Adrenal gland (tissue), 12 donors: ENCODE data around the gene PTAR1. TPM values are rescaled to one million over a fixed set of nuclear protein-coding genes. Genes with fewer than 3 reads are reported as not detected.

Source experiments
- DNase-seq, 7 donors: peaks; one replicate each; pipeline ENCODE4 v3.0.0-alpha.2; 2019 to 2020
- H3K27ac ChIP-seq, 5 donors: fragments of 200-600 bp; sonication (generic) in 4 of 5; 1 replicate in 3 of 5; 2 replicates in 2 of 5; pipeline versions ENCODE4 v1.5.1 to v1.8.0; 2016 to 2020; ENCODE audit warnings: mild to moderate bottlenecking in 1 of 5
- H3K27me3 ChIP-seq: fragments of 200-600 bp; 2 replicates; pipeline ENCODE4 v1.8.0; 2021
- H3K36me3 ChIP-seq, 2 donors: fragments of 200-600 bp; replicated peaks in 1 of 2; 1 replicate in 1 of 2; 2 replicates in 1 of 2; pipeline versions ENCODE4 v1.5.1 to v1.8.0; 2018 to 2022
- H3K4me1 ChIP-seq, 2 donors: fragments of 200-600 bp; replicated peaks in 1 of 2; 1 replicate in 1 of 2; 2 replicates in 1 of 2; pipeline versions ENCODE4 v1.5.1 to v1.8.0; 2018 to 2021
- H3K4me3 ChIP-seq, 4 donors: fragments of 200-600 bp; sonication (generic) in 3 of 4; one replicate each; pipeline ENCODE4 v1.5.1; 2016 to 2018
- H3K9me3 ChIP-seq, 3 donors: fragments of 200-600 bp; sonication (generic) in 1 of 3; replicated peaks in 1 of 3; 1 replicate in 2 of 3; 2 replicates in 1 of 3; pipeline versions ENCODE4 v1.5.1 to v1.8.0; 2016 to 2021
- CTCF ChIP-seq, 6 experiments: fragments of 450-650 bp in 4 of 6; fragments of 200-600 bp in 2 of 6; sonication (generic) in 1 of 6; IDR thresholded peaks; 1 replicate in 5 of 6; 2 replicates in 1 of 6; pipeline versions ENCODE4 v1.5.1 to v1.8.0; 2016 to 2021; ENCODE audit warnings: antibody characterized with exemption in 6 of 6, mild to moderate bottlenecking in 2 of 6, moderate library complexity in 1 of 6
- POLR2A ChIP-seq, 2 donors: fragments of 450-650 bp; IDR thresholded peaks; one replicate each; pipeline ENCODE4 v1.6.1; 2017; ENCODE audit warnings: antibody characterized with exemption in 2 of 2, mild to moderate bottlenecking in 2 of 2, moderate library complexity in 1 of 2
- WGBS, 4 donors: extraction: QIAGEN DNeasy Blood & Tissue Kit in 2 of 4; methylation state at CpG; one replicate each; pipeline versions ENCODE4 v1.1.5 to v1.1.7; 2013 to 2017; 5-methylcytosine and 5-hydroxymethylcytosine counted together
- intact Hi-C, 2 donors: fragments of 100-400 bp; cut with DNase I; formaldehyde crosslinking; loops; one replicate each; pipeline versions ENCODE4 v1.14.1 to v1.15.0; 2022 to 2023
- polyA plus RNA-seq, 3 donors: library from polyadenylated mRNA; stranded (reverse); fragments of 200-250 nt in 2 of 3; fragments of 350-450 nt in 1 of 3; fragmentation: Illumina TruSeq in 1 of 3; extraction: RNeasy Lipid Tissue Mini Kit (QIAGEN cat#74804) in 1 of 3; gene quantifications; one replicate each; pipeline ENCODE4 v1.2.3, GENCODE V29; 2013 to 2014
- total RNA-seq, 9 donors: library from RNA; depleted of rRNA in 4 of 9; stranded (reverse); fragments of >200 nt in 4 of 9; fragments of 120-200 nt in 1 of 9; fragmentation: NEBNext Ultra II Directional in 1 of 9; extraction: Animal tissue kit (Norgen Biotek cat#: 25700) in 1 of 9; gene quantifications; one replicate each; pipeline versions ENCODE4 v1.1.0 to v1.2.4, GENCODE V29; 2013 to 2023
- donor health status: healthy with polysubstance abuse.
- donor health status: Bipolar disorder and iron deficiency.
- donor health status: DM: yes; HTN: yes; CAD: no.
- donor health status: DM: no; HTN: no; CAD: no.
- donor health status: DM: no; HTN: no; CAD: no.
- donor health status: DM: yes; HTN: yes; CAD: no.

The PTAR1 gene
- total and polyA plus RNA-seq, 12 donors: 3.7 to 70.4 (median 37.2) TPM

DNA sequence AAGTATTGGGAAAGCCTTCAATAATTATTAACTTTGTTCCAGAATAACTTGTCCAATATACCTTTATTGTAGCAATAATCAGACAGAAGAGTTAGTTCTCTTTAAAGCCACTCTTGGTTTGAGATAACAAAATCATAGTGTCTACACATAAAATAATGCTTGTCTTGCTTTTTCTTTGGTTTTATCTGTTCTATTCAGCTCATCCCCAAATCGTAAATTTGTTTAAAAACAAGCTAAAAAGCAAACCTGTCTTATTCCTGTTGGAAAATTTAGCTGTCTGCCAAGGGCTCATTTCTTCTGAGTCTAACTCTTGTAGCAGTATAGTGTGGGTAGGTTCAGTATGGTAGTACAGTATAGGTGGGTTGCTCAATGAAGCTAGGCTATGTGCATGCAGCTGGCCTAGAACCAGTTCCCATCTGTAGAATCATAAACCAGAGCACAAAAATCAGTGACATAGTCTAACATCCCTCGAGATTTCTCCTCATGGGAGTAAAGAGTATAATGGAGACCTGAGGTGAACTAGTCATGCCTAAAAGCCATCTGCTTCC lies 69.7 kb downstream of the PTAR1 start:
- no peaks in the 10 kb centered on the region for H3K4me1 ChIP-seq
- 49 to 72% (median 57%) methylated on average over 2 of the region's 2 CpGs for WGBS, 4 donors
- H3K36me3 ChIP-seq: no peaks in the 10 kb centered on the region
- no peak overlapping the region for H3K4me3 ChIP-seq
- no peaks in the 10 kb centered on the region for H3K9me3 ChIP-seq
- no peak for DNase-seq
- intact Hi-C loops: no loop called here
- TF ChIP-seq POLR2A (IDR thresholded peaks at IDR 0.05): no peak
- TF ChIP-seq CTCF (IDR thresholded peaks at IDR 0.05): no peak
- H3K27ac ChIP-seq: no peak overlapping the region
- no peaks in the 10 kb centered on the region for H3K27me3 ChIP-seq

- H3K27me3 ChIP-seq: no peaks in the 10 kb centered on the region
- 67 to 72% (median 71%) methylated on average over 5 of the region's 5 CpGs for WGBS, 4 donors
- H3K4me3 ChIP-seq: no peak overlapping the region
- H3K4me1 ChIP-seq: no peaks in the 10 kb centered on the region
- no peaks in the 10 kb centered on the region for H3K9me3 ChIP-seq
- H3K27ac ChIP-seq: no peak overlapping the region
- intact Hi-C loops: loop anchor here in 1 of 2 donors (5.0 kb wide), 1 partner anchor 38 kb away; no protein-coding TSS in a partner anchor
- TF ChIP-seq POLR2A (IDR thresholded peaks at IDR 0.05): no peak
- TF ChIP-seq CTCF (IDR thresholded peaks at IDR 0.05): no peak
- no peak for DNase-seq
- H3K36me3 ChIP-seq: no peaks in the 10 kb centered on the region
Observed at GRCh38 chr9:69683927-69684326, 75.9 kb downstream of the PTAR1 start.

DNA sequence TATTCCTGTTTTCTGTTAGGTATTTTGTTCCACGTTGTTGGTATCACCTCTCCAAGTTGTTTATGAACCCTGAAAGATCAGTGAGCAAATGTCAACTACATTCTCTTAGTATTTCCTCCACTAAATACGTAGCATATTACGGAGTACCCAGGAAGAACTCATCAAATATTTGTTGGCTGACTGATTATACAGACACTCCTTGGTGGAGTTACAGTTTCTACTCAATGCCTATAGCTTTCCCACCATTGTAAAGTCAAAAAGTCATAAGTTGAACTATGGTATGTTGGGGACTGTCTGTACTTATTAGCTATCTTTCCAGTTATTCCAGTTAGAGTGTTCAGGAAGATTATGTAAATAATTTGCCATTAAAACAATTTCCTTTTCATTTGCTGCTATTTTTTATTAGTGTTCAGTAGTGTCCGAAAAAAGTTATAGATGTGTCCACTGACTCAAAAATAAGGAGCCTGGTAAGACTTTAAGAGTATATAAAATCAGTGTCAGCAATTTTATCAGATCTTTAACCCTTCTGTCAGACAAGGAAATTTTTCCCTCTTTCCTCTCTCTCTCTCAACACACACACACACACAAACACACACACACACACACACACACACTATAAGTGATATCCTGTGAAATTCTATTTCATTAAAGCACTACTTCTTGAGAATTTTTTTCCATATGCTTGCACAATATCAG lies 80.8 kb downstream of the PTAR1 start:
- WGBS, 4 donors: 75 to 85% (median 83%) methylated on average over 4 of the region's 4 CpGs
- no peaks in the 10 kb centered on the region for H3K4me1 ChIP-seq
- no peak overlapping the region for H3K4me3 ChIP-seq
- no peaks in the 10 kb centered on the region for H3K27me3 ChIP-seq
- H3K9me3 ChIP-seq: no peaks in the 10 kb centered on the region
- intact Hi-C loops: no loop called here
- no peak for DNase-seq
- no peaks in the 10 kb centered on the region for H3K36me3 ChIP-seq
- no peak overlapping the region for H3K27ac ChIP-seq
- TF ChIP-seq CTCF (IDR thresholded peaks at IDR 0.05) (no peak), POLR2A (IDR thresholded peaks at IDR 0.05) (no peak)

DNA sequence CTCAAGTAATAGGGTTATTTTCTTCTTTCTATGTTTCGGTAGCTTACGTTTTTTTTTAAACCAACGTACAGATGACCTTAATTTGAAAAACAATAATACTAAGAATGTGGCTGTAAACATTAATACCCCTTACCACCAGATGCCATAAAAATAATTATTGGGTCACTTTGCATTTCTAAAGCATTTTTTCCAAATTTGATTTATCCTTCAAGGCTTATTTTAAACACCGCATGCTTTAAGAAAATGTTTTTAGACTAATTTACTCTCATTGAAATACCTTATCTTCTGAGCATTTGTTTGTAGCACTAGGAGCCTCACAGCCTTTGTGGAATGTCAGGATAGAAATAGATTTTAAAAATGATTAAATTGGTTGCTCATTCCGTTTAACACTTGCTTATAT lies 81.9 kb downstream of the PTAR1 start:
- no peak for TF ChIP-seq POLR2A (IDR thresholded peaks at IDR 0.05)
- no peak for TF ChIP-seq CTCF (IDR thresholded peaks at IDR 0.05)
- intact Hi-C loops: no loop called here
- H3K4me3 ChIP-seq: no peak overlapping the region
- H3K4me1 ChIP-seq: peaks cover 0 to 6% of the 10 kb centered on the region in 2 donors
- no peak overlapping the region for H3K27ac ChIP-seq
- no peaks in the 10 kb centered on the region for H3K9me3 ChIP-seq
- WGBS, 4 donors: 75 to 84% (median 79%) methylated on average over 5 of the region's 5 CpGs
- H3K27me3 ChIP-seq: no peaks in the 10 kb centered on the region
- DNase-seq: no peak
- no peaks in the 10 kb centered on the region for H3K36me3 ChIP-seq
